GM20000 (cell line): Measurements from ENCODE around the gene CCDC28A.

Experiments
- DNase-seq: peaks from one replicate; pipeline ENCODE4 v3.0.0; 2012; ENCODE audit warnings: low spot score
- CTCF ChIP-seq: IDR thresholded peaks from 2 replicates; pipeline ENCODE4 v1.5.1; 2012; ENCODE audit warnings: mild to moderate bottlenecking, control low read depth; ENCODE audit errors: extremely low read depth, missing control alignments

The CCDC28A gene

GRCh38 chr6:138795809-138796603 lies 22.4 kb downstream of the CCDC28A start, which contains the start of gene ECT2L:
ECT2L (plus strand) TSS chr6:138796087; CDS start chr6:138813275, 17,188 bp downstream.
- no peak for TF ChIP-seq CTCF
- DNase-seq = no peak

- TF ChIP-seq CTCF = no peak
- DNase-seq = no peak
Measured at GRCh38 chr6:138796771-138797170, 23.2 kb downstream of the CCDC28A start.

GRCh38 chr6:138797806-138798446 lies 24.4 kb downstream of the CCDC28A start:
- no peak for TF ChIP-seq CTCF
- DNase-seq = no peak

GRCh38 chr6:138800377-138801150 lies 27.0 kb downstream of the CCDC28A start:
- DNase-seq = no peak
- TF ChIP-seq CTCF = no peak

GRCh38 chr6:138803331-138803730 lies 29.8 kb downstream of the CCDC28A start:
- no peak for TF ChIP-seq CTCF
- DNase-seq = no peak

GRCh38 chr6:138803861-138804260 lies 30.3 kb downstream of the CCDC28A start:
- no peak for DNase-seq

More at GRCh38 chr6:138803861-138804260, 30.3 kb downstream of the CCDC28A start:
- TF ChIP-seq CTCF = no peak
